ENCODE results near the gene SBF2. TPM values are rescaled to one million over a fixed set of nuclear protein-coding genes. Genes with fewer than 3 reads are reported as not detected.

SBF2 gene
- total RNA-seq, 2 experiments from 2014 or later: 14.2 to 15.2 TPM

- DNase-seq (no peak), ATAC-seq (ENCODE audit: poor library complexity) (no peak)
- no peak for TF ChIP-seq CTCF (IDR thresholded peaks at IDR 0.05)
- Histone ChIP-seq H3K36me3 (ENCODE audit: insufficient read depth, low read length) (peaks cover 7% of the 10 kb centered on the region), H3K27me3 (ENCODE audit: control insufficient read depth in 1 of 2, insufficient read depth in 2 of 2, low read length in 2 of 2) (no peaks in the 10 kb centered on the region), H3K4me3 (ENCODE audit: low read length) (no peak overlapping the region), H3K9me3 (ENCODE audit: control insufficient read depth in 1 of 2, insufficient read depth in 1 of 2, low read length in 2 of 2) (peaks cover 0 to 13% of the 10 kb centered on the region in 2 experiments), H3K27ac (ENCODE audit: low read depth in 1 of 2, low read length in 2 of 2) (no peak overlapping the region), H3K4me1 (ENCODE audit: insufficient read depth, low read length) (no peaks in the 10 kb centered on the region)
- peaks cover 13% of the 10 kb centered on the region for H3K4me1 Mint-ChIP-seq (ENCODE audit: low read depth)
- H3K4me3 Mint-ChIP-seq: no peak overlapping the region
- ChIA-PET CTCF (no interaction called here), POLR2A (no interaction called here)
- H3K9me3 Mint-ChIP-seq: peaks cover 14% of the 10 kb centered on the region
- intact Hi-C loops (cut with DNase I, micrococcal nuclease): no loop called here
- H3K27ac Mint-ChIP-seq: peak overlapping the region; percentile 79
- peaks cover 59% of the 10 kb centered on the region for H3K36me3 Mint-ChIP-seq (ENCODE audit: low read depth)
- no peaks in the 10 kb centered on the region for H3K27me3 Mint-ChIP-seq
Observed at GRCh38 chr11:9738707-9739106, 555.3 kb downstream of the SBF2 start.

GRCh38 chr11:9738116-9738515, 555.9 kb downstream of the SBF2 start:
- H3K4me1 Mint-ChIP-seq (ENCODE audit: low read depth): peaks cover 13% of the 10 kb centered on the region
- ChIA-PET CTCF (no interaction called here), POLR2A (interaction anchor here (0.7 kb wide), 1 partner anchor 35 kb away, joined by 3 read pairs; no protein-coding TSS in a partner anchor)
- Histone ChIP-seq H3K9me3 (ENCODE audit: control insufficient read depth in 1 of 2, insufficient read depth in 1 of 2, low read length in 2 of 2) (peaks cover 0 to 13% of the 10 kb centered on the region in 2 experiments), H3K27me3 (ENCODE audit: control insufficient read depth in 1 of 2, insufficient read depth in 2 of 2, low read length in 2 of 2) (no peaks in the 10 kb centered on the region), H3K4me1 (ENCODE audit: insufficient read depth, low read length) (no peaks in the 10 kb centered on the region), H3K27ac (ENCODE audit: low read depth in 1 of 2, low read length in 2 of 2) (no peak overlapping the region), H3K4me3 (ENCODE audit: low read length) (no peak overlapping the region), H3K36me3 (ENCODE audit: insufficient read depth, low read length) (peaks cover 7% of the 10 kb centered on the region)
- intact Hi-C loops (cut with DNase I, micrococcal nuclease): no loop called here
- H3K27ac Mint-ChIP-seq: peak overlapping the region; percentile 66
- no peaks in the 10 kb centered on the region for H3K27me3 Mint-ChIP-seq
- no peak for TF ChIP-seq CTCF (IDR thresholded peaks at IDR 0.05)
- DNase-seq (no peak), ATAC-seq (ENCODE audit: poor library complexity) (no peak)
- no peak overlapping the region for H3K4me3 Mint-ChIP-seq
- H3K36me3 Mint-ChIP-seq (ENCODE audit: low read depth): peaks cover 62% of the 10 kb centered on the region
- H3K9me3 Mint-ChIP-seq: peaks cover 14% of the 10 kb centered on the region

DNA sequence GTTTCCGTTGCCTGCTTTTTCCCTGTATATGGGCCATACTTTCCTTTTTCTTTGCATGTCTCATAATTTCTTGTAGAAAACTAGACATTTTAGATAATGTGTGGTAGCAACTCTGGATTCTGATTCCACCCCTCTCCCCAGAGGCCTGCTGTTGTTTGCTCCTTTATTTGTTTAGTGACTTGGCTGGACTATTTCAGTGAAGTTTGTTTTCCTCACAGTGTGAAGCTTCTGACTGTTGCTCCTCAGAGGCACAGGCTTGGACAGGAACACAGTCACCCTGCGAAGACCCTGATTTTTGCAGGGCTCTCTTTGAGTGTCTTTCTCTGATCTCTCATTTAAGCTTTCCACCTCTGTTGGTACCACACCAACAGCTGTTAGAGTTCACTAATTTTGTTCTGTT, 557.7 kb downstream of the SBF2 start:
- Histone ChIP-seq H3K4me3 (ENCODE audit: low read length) (no peak overlapping the region), H3K9me3 (ENCODE audit: control insufficient read depth in 1 of 2, insufficient read depth in 1 of 2, low read length in 2 of 2) (peaks cover 0 to 13% of the 10 kb centered on the region in 2 experiments), H3K27ac (ENCODE audit: low read depth in 1 of 2, low read length in 2 of 2) (no peak overlapping the region), H3K4me1 (ENCODE audit: insufficient read depth, low read length) (no peaks in the 10 kb centered on the region), H3K36me3 (ENCODE audit: insufficient read depth, low read length) (peaks cover 7% of the 10 kb centered on the region), H3K27me3 (ENCODE audit: control insufficient read depth in 1 of 2, insufficient read depth in 2 of 2, low read length in 2 of 2) (no peaks in the 10 kb centered on the region)
- POLR2A ChIA-PET: no interaction called here
- no peak for DNase-seq
- CTCF ChIA-PET: interaction anchor here (1.0 kb wide), 1 partner anchor 22 kb away, joined by 4 read pairs; no protein-coding TSS in a partner anchor
- no peak for TF ChIP-seq CTCF (IDR thresholded peaks at IDR 0.05)
- Mint-ChIP-seq H3K4me1 (ENCODE audit: low read depth) (peaks cover 13% of the 10 kb centered on the region), H3K27me3 (no peaks in the 10 kb centered on the region), H3K36me3 (ENCODE audit: low read depth) (peaks cover 64% of the 10 kb centered on the region), H3K4me3 (no peak overlapping the region), H3K9me3 (peaks cover 14% of the 10 kb centered on the region), H3K27ac (no peak overlapping the region)
- no peak for ATAC-seq (ENCODE audit: poor library complexity)
- intact Hi-C loops (cut with DNase I, micrococcal nuclease): no loop called here
